HG03571 (cell line): ENCODE results near the gene RLBP1.
A peak's percentile ranks its signal among the peaks of the same experiment; 100 is the strongest.
"Not testable (repeated sequence)": the region's sequence is repeated elsewhere in the genome, so short reads cannot be mapped to it uniquely, and the experiment has no call there.

Experiments
- ATAC-seq: cut with Tn5 transposase; IDR thresholded peaks from one replicate; pipeline ENCODE4 v1.9.1; 2021; ENCODE audit not compliant: unreplicated experiment

RLBP1 gene

GRCh38 chr15:89221543-89221942 is at the start of gene RLBP1:
TSS of gene RLBP1 (minus strand) at chr15:89221579. CDS start at chr15:89218975, 2,604 bp downstream.
- no peak for ATAC-seq

- ATAC-seq, result not testable (repeated sequence)
Measured at GRCh38 chr15:89250142-89250541, 28.8 kb upstream of the RLBP1 start.

DNA sequence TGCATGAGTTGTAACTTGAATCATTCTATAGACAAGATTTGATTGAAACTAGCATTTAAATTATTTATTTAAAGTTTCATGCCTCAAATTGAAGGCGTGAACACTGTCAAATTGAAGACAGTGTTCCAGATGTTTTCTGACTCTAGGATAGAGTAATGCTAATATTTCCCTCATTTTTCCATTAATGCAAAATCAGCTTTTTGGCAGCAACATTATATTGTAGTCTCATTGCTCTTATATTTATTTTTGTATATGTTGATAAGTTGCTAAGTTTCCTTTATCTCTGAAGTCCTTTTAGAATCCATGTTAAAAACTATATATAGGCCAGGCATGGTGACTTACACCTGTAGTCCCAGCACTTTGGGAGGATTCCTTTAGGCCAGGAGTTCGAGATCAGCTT is 27.2 kb upstream of the RLBP1 start:
- ATAC-seq, result no peak

GRCh38 chr15:89247446-89247845 is 26.1 kb upstream of the RLBP1 start:
- ATAC-seq, result no peak

GRCh38 chr15:89244574-89244903 is 23.2 kb upstream of the RLBP1 start:
- no peak for ATAC-seq

DNA sequence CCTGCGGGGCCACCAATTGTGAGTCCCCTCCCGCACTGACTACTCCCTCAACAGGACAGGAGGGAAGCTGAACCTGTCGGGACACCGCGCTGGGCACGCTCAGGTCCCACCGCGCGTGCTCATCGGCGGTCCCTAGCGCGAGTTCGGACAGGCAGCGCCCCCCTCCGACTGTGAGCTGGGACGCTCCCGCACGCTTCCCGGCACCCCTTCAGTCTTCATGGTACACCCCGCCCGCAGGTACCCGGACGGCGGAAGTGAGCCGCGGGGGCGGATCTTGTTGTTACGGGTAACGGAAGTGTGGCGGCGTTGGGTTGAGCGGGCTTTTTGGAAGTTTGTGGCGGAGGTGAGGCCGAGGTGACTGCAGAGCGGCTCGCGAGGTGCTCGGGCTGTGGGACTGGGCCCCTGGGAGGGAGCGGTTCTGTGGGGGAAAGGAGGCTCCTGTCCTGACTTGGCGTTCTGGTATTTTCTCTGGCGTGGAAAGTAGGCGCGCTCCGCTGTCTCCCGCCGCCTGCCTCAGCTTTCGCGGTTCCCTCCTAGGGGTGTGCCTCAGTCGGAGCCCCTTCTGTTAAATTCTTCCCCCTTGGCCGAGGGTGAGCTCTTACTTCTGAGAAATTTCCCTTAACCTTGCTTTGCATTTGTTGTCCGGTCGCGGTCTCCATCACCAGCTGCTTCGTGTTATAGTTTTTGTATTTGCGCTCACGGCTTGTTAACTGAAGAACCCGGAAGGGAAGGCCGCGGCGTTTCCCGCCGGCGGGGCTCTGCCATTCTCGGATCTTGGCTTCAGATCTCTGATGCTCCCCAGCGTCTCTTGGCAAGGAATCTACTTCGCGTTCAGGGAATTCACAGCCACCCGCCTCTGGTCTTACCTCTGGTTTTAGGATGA is 22.6 kb upstream of the RLBP1 start, which contains the start of gene FANCI:
Gene FANCI (plus strand): TSS at position 289 of the 883 bp plus-strand sequence. CDS start 3,669 bp downstream, outside the sequence.
- ATAC-seq, result peak; percentile 95

DNA sequence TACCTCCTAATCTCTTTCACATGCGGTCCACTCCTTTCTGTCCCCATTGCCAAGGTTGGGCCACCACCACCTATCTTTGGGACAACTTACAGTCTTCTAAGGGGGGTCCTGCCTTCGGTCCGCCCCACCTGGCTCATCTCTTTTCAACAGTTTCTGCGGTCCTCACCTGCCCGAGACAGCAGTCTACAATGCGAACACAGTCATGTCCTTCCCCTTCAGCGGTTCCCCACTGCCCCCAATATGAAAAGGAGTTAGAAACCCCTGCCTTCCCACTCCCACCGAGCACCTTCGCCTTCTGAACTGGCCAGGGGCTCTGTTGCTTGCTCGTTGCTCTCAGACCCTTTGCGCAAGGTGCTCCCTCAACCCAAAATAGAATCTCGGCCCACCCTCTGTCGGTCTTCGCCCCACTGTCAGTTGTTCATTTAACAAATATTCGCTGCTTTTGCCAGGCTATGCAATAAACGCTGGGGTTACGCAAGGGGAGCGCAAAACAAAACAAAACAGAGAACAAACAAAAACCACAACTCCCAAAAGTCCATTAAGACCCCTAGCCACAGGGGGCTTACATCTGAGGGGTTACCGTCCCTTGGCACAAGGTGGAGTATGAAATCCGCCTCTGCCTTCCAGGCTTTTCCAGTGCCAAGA is 21.8 kb upstream of the RLBP1 start:
- no peak for ATAC-seq

- ATAC-seq, result not testable (repeated sequence)
Measured at GRCh38 chr15:89239883-89240810, 18.8 kb upstream of the RLBP1 start.

DNA sequence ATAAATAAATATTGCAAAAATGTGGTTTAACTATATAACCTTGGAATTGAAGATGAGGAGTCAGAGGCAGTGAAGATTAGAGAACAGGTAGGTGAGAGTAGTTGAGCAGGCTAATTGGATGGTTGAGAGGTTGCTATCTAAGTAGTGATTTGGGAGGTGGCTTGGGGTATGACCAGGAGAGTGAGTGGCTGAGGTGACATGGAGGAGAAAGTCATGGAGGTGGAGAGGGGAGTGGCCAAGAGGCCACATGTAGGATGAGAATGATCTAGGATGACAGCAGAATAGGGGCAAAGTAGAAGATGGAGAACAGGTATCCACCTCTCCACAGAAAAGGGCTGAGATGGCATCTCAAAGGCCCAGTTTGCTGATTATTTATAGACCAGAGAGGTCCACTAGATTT is 10.5 kb upstream of the RLBP1 start:
- ATAC-seq, result no peak

GRCh38 chr15:89230277-89230676 is 8.9 kb upstream of the RLBP1 start:
- ATAC-seq, result no peak

GRCh38 chr15:89227425-89227824 is 6.0 kb upstream of the RLBP1 start:
- no peak for ATAC-seq

DNA sequence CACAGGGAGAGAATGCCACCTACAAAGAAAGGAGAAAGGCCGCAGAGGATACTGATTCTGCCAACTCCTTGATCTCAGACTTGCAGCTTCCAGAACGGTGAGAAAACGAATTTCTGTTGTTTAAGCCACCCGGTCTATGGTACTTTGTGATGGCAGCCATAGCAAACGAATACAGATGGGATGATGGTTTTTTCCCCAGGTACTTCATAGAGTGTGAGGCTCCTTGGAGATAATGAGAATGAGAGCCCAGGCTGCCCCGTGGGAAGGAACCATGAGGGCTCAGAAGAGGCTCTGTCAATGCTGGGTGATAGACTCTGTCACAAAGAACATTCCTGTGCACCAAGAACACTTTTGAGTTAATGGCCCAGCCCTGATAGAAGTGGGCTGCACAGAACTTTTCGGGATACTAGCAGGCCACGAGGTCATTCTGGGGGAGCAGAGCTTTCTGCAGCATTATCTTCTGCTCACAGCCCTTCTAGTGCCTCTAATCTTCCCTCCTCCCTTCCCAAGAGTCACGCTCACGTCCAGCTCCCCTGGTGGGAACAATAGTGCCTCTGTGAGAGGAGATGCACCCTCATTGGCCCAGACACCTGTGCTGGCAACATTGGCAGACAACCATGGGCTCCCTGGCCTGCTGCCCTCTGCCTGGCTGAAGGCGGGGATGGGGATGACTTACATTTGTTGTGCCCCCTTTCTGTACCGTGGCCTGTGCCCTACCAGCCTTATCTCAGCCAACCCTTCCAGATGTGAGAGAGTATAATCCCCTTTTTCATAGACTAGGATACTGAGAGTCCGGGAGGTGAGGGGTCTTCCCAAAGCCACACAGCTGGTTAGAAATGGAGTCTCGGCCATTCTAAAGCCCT is 5.2 kb upstream of the RLBP1 start:
- ATAC-seq, result no peak

DNA sequence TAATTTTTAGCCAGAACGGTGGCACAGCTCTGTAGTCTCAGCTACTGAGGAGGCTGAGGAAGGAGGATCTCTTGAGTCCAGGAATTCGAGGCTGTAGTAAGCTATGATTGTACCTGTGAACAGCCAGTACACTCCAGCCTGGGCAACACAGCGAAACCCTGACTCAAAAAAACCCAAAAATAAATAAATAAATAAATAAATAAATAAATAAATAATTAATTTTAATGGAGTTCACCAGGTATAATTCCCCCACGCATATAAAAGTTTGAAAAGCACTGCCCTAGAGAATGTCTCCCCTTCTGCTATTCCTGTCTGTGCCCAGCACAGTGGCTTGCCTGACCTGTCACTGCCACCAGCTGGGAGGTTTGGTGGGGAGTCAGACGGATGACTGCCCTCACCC is 4.2 kb upstream of the RLBP1 start:
- no peak for ATAC-seq

DNA sequence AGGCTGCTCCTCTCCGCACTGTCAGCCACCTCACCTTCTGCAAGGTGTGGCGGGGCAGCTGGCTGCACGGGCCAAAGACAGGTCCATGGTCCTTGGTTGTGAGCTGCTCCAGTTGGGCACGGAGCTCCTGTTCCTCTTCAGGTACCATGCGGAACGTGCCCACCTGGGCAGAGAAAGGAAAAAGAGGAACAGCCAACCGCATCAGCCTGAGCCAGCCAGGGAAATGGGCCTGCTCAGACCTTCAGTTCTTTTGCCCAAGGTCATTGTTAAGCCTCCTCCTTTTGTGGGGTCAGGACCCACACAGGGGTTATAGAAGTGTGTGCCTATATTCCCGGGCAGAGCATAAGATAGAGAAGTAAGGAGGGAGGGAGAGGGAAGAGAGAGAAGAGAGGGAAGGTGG is 2.8 kb downstream of the RLBP1 start:
- ATAC-seq, result no peak

- ATAC-seq, result no peak
Measured at GRCh38 chr15:89217686-89218376, 3.5 kb downstream of the RLBP1 start.

- ATAC-seq, result no peak
Measured at GRCh38 chr15:89217031-89217430, 4.3 kb downstream of the RLBP1 start.

DNA sequence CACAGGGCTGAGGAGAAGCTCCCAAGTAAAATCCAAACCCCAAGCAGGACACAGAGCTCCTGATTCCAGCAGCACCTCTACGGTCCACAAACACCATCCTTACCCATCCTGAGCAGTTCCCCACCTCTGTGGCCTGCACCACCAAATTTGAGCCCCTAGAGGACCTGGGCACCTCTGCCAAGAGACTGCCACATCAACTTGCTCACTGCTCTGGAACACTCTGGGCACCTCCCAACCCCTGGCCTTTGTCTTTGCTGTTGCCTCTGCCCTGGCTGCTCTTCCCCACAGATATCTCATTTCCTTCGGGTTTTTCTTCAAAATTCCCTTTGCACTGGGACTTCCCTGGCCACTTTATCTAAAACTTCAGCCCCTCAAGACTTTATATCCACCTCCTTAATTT is 5.8 kb downstream of the RLBP1 start:
- ATAC-seq, result no peak

DNA sequence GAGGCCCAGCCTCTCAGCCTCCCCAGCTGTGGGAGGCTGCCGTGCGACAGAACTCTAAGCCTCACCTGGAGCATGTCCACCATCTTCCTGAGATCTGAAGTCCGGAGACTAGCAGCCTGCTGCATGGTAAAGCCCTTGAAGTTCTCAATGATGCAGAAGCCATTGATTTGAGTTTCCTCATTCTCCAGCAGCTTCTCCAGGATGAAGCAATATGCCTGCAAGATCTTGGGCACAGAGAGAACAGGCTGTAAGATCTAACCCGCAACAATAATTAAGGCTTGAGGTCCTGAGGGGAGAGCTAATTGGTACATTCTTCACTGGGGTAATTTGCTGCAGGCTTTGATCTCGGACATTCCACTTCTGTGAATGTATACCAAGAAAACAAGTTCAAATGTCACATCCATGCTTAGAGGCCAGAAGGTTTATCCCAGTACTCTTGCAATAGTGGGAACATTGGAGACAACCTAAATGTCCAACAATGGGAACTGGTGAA is 9.7 kb downstream of the RLBP1 start:
- ATAC-seq, result no peak

- no peak for ATAC-seq
Measured at GRCh38 chr15:89209057-89209456, 12.3 kb downstream of the RLBP1 start.

GRCh38 chr15:89208256-89208655 is 13.1 kb downstream of the RLBP1 start:
- ATAC-seq, result no peak
